ENCODE measurements around the gene FOXP3. TPM values are rescaled to one million over a fixed set of nuclear protein-coding genes. Genes with fewer than 3 reads are reported as not detected.
"Not testable (repeated sequence)": the region's sequence is repeated elsewhere in the genome, so short reads cannot be mapped to it uniquely, and the experiment has no call there.

Gene FOXP3
- total and polyA plus RNA-seq, 8 donors: 0.04 to 0.16 (median 0.12) TPM; not detected in 5

GRCh38 chrX:49308604-49309269 is 44.2 kb upstream of the FOXP3 start:
- no peaks in the 10 kb centered on the region for H3K9me3 ChIP-seq
- DNase-seq: no peak
- H3K36me3 ChIP-seq: no peaks in the 10 kb centered on the region
- ATAC-seq: peak in 3 of 4 donors; percentile 44 to 61 (median 60)
- FAIRE-seq: no peak
- H3K27ac ChIP-seq: peak overlapping the region in 2 of 4 donors; percentile 63 to 65
- TF ChIP-seq CTCF (IDR thresholded peaks at IDR 0.05): no peak
- peaks cover 0 to 7% (median 0%) of the 10 kb centered on the region in 3 donors for H3K4me1 ChIP-seq
- 74 to 76% methylated on average over 15 of the region's 15 CpGs for WGBS, 2 donors
- intact Hi-C loops (cut with DNase I): no loop called here
- peaks cover 0 to 14% (median 0%) of the 10 kb centered on the region in 4 donors for H3K27me3 ChIP-seq
- H3K4me3 ChIP-seq: peak overlapping the region in 2 of 4 donors; percentile 26 to 34

GRCh38 chrX:49307775-49308174 is 43.3 kb upstream of the FOXP3 start:
- H3K9me3 ChIP-seq; intact Hi-C loops (cut with DNase I); FAIRE-seq; H3K27ac ChIP-seq; ATAC-seq; H3K4me3 ChIP-seq; DNase-seq; H3K36me3 ChIP-seq; H3K4me1 ChIP-seq: not testable (repeated sequence)
- WGBS, 2 donors: 34 to 67% methylated on average over 2 of the region's 2 CpGs
- H3K27me3 ChIP-seq: peaks cover 0 to 14% (median 0%) of the 10 kb centered on the region in 4 donors

GRCh38 chrX:49303346-49303745 is 38.8 kb upstream of the FOXP3 start, which contains the start of gene GAGE10:
GAGE10 (plus strand) TSS chrX:49303646; CDS start chrX:49304860, 1,214 bp downstream.
- Histone ChIP-seq H3K9me3 (no peaks in the 10 kb centered on the region), H3K4me3 (no peak within 1 kb of the TSS), H3K36me3 (no peaks in the 10 kb centered on the region), H3K4me1 (no peaks in the 10 kb centered on the region), H3K27me3 (peaks cover 0 to 18% (median 0%) of the 10 kb centered on the region in 4 donors), H3K27ac (no peak within 1 kb of the TSS)
- TF ChIP-seq CTCF (IDR thresholded peaks at IDR 0.05): no peak
- FAIRE-seq: no peak
- no peak for DNase-seq
- intact Hi-C loops (cut with DNase I): no loop called here
- WGBS, 2 donors: 68 to 79% methylated on average over 15 of the region's 15 CpGs
- ATAC-seq: no peak

- no peak overlapping the region for H3K4me3 ChIP-seq
- peaks cover 0 to 13% (median 0%) of the 10 kb centered on the region in 4 donors for H3K27me3 ChIP-seq
- no peak overlapping the region for H3K27ac ChIP-seq
- TF ChIP-seq CTCF (IDR thresholded peaks at IDR 0.05): no peak
- no peaks in the 10 kb centered on the region for H3K4me1 ChIP-seq
- no peaks in the 10 kb centered on the region for H3K36me3 ChIP-seq
- DNase-seq (no peak), FAIRE-seq (no peak), ATAC-seq (no peak)
- WGBS, 2 donors: 48 to 72% methylated on average over 1 of the region's 1 CpG
- intact Hi-C loops (cut with DNase I): no loop called here
- H3K9me3 ChIP-seq: no peaks in the 10 kb centered on the region
Measured at GRCh38 chrX:49300703-49301102, 36.2 kb upstream of the FOXP3 start.

- 72 to 87% methylated on average over 5 of the region's 5 CpGs for WGBS, 2 donors
- H3K27ac ChIP-seq; H3K4me3 ChIP-seq; H3K9me3 ChIP-seq; ATAC-seq; intact Hi-C loops (cut with DNase I); H3K36me3 ChIP-seq; FAIRE-seq; H3K4me1 ChIP-seq; DNase-seq: not testable (repeated sequence)
- peaks cover 0 to 11% (median 0%) of the 10 kb centered on the region in 4 donors for H3K27me3 ChIP-seq
Measured at GRCh38 chrX:49299293-49299692, 34.8 kb upstream of the FOXP3 start.

Measured in pancreas (tissue), 10 donors.